ENCODE results near the gene PCBP2.
A peak's percentile ranks its signal among the peaks of the same experiment; 100 is the strongest.

The PCBP2 gene

DNA sequence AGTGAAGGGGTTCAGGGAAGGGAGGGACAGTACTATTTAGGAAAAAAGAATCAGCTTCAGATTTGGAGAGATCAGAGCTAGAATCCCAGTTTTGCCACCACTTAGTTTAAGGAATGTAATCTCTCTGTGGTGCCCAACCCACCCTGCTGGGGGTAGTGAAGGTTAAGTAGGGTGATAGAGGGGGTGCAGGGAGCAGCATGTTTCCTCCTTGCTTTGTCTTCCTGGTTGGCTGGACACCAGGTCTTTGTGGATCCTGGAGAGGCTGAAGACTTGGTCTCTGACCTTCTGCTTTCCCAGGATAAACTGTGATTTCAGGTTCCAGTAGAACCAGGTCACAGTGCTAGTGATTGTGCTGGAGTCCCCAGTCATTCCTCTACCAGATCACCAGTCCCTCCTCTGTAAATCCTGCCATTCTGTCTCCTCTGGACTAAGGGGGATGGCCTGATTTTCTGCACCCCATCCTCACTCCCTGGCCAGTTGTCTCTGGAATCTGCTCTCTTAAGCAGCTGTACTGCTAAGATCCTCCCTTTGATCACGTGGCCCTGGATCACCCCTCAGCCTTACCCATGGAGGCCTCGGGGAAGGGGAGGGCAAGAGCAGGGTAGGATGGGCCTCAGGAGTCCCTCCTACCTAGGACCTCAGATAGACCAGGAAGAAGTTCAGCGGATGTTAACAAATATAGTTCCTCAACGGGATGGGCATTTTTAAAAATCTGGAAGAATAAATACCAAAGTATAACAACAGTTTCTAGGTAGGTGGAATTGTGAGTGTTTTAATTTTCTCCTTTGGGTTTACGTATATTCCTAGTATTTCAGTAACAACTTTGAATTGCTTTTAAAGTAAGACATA, 44.2 kb downstream of the PCBP2 start:
- no peak for DNase-seq

DNA sequence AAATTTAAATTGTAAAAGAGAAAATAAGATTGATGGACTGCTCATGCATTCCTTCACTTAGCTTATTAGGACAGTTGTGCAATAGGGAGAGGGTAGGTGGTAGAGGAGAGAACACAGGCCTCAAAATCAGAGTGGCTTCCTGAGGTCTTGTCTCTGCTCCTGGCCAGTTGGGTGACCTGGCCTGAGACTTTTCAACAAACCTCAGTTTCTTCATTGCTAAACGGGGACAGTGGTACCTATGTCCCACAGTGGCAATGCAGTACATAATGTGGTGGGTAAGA, 44.8 kb downstream of the PCBP2 start:
- DNase-seq = no peak

DNA sequence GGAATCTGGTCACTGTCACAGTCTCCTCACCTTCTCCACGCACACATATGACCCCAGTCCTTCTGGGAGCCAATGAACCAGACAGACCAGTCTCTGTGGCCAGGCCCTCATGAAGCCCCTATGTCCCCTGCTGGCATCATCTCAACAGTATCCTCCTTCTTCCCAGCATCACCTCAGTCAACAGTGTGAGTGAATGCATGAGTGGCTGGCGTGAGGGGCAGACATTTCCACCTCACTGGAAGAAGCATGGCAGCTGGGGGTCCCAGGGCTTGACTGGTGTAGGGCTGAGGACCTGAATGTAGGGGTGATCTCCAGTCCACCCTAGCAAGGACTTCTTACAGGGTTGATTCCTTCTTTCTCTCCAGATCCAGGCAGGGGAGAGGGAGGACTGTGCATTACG, 45.6 kb downstream of the PCBP2 start:
- DNase-seq = no peak

DNA sequence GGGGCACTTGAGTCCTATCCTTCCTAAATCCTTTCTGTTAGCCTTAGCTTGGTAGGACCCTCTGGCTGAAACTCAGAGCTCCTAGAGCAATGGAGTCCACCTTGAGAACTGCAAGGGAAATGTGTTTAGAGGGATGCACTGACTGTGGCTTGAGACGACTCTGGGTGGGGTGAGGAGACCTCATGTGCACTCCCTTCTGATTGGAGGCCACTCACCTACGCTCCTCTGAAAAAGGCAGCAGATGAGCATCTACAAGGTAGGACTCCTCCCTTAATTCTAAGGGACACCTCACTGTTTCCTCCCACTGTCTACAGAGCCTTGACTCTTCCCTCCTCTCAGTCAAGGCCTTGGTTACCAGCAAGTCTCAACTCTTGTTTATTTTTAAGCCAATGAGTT, 46.3 kb downstream of the PCBP2 start:
- no peak for DNase-seq

- no peak for DNase-seq
Measured at GRCh38 chr12:53499266-53500141, 47.6 kb downstream of the PCBP2 start, which contains the start of gene MAP3K12. MAP3K12 (minus strand) TSS chr12:53499458; CDS start chr12:53487391, 12,067 bp downstream.

- no peak for DNase-seq
Measured at GRCh38 chr12:53500142-53500775, 48.4 kb downstream of the PCBP2 start.

DNA sequence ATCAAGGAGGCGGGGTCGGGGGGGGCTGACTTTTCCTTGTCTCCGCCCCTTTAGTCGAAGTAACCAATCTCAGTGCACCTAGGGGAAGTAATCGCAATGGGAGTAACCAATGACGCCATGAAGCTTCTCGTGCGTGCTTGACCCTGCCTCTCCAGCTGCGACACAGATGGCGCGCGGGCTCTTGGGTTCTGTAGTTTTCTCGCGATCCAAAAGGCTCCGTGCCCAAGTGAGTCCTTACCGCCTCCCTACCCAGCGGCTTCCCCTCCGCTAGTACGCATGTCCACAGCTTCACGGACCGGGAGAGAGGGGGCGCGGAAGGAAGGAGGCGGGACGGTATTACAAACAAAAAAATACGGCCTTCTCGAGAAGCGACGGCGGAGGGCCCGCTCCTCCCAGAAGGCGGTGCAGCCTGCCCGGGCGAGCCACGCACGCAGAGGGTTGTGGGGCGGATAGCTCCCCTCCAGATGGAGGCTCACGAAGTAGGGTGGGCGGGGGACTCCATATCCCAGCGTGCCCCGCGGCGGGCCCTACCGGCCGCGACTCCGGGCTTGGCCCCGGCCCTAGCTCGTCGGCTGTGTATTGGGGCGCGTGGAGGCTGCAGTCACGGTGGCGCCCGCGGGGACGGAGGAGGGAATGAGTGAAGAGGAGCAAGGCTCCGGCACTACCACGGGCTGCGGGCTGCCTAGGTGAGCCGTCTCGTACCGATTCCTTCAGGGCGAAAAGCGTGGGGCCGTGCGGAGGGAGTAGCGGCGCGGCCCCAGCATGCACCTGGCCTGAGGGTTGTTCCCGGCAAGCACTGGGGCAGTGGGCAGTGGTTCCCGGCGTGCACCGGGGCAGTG, 49.1 kb downstream of the PCBP2 start, which contains the start of gene TARBP2:
Gene TARBP2 (plus strand): TSS at position 508 of the 839 bp plus-strand sequence. CDS start 126 bp downstream, at position 634.
- DNase-seq = peak; percentile 99

DNA sequence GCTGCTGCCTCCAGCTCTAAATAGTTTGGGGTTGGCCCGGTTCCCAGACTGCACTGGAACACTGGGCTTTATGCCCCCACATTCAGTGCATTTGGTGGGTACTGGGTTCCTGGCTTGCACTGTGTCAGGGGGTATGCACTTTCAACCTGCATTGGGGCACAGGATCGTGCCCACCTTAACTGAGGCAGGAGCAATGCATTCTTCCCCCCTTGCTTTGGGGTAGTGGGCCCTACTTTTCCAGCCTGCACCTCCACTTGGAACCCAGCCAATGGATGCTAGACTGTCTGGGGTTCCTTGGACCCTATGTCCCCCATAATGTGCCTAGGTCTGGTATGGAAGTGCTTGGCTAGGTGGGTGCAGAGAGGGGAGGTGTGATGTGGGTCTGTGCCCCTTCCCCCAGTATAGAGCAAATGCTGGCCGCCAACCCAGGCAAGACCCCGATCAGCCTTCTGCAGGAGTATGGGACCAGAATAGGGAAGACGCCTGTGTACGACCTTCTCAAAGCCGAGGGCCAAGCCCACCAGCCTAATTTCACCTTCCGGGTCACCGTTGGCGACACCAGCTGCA, 49.8 kb downstream of the PCBP2 start:
- DNase-seq = no peak

- DNase-seq = no peak
Measured at GRCh38 chr12:53502331-53502730, 50.4 kb downstream of the PCBP2 start.

- DNase-seq = no peak
Measured at GRCh38 chr12:53502983-53503728, 51.3 kb downstream of the PCBP2 start.

GRCh38 chr12:53504004-53504920, 52.4 kb downstream of the PCBP2 start:
- DNase-seq = no peak

DNA sequence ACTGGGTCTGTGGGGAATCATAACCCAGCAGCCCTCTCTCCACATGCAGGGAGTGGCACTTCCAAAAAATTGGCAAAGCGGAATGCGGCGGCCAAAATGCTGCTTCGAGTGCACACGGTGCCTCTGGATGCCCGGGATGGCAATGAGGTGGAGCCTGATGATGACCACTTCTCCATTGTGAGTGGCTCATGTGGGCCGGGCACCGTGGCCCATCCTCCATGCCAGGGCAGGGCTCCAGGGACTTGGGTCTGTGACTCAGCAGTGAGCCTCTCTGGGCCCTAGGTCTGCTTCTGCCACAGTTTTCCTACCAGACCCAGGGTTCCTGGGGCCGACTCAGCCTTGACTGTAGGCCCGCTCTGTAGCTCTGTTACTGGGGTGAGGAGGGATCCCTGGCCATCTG, 53.2 kb downstream of the PCBP2 start:
- no peak for DNase-seq

DNA sequence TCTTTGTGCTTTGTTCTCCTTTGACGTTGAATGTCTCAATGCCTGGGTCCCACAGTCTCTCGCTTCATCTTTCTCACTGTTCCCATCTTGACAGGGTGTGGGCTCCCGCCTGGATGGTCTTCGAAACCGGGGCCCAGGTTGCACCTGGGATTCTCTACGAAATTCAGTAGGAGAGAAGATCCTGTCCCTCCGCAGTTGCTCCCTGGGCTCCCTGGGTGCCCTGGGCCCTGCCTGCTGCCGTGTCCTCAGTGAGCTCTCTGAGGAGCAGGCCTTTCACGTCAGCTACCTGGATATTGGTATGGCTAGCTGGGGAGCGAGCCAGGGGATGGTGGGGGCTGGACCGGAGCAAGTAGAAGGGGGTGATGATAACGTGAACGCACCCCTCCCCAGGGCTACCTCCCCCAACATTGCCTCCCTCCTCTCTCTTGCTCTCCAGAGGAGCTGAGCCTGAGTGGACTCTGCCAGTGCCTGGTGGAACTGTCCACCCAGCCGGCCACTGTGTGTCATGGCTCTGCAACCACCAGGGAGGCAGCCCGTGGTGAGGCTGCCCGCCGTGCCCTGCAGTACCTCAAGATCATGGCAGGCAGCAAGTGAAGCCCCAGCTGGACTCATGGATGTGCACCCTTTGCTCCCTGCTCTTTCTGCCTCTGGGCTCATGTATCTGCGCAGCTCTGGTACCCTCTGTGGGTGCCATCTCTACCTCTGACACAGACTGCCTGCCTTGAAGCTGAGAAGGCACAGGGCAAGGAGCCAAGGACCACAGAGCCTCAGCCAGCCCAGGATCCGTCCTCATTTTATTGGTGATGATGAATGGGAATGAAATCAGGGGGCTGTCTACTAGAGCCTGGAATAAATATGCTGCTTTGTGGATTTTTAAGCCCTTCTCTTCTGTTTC, 53.9 kb downstream of the PCBP2 start:
- no peak for DNase-seq

DNA sequence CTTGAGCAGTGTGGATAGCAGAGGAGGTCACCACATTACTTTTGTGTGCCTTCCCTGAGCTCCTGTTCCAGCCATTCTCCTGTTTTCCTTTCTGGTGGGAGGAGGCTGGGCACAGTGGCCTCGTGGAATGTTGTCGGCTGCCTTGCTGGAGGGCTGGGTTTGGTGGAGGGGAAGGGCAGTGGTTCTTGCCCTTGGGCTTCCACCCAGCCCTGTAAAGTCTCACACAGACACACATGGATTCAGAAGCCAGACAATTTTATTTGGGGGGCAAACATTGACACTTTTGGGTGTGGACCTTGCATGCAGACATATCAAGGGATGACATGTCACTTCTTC, 54.5 kb downstream of the PCBP2 start:
- no peak for DNase-seq

- DNase-seq = no peak
Measured at GRCh38 chr12:53506881-53507602, 55.1 kb downstream of the PCBP2 start, which contains the start of gene NPFF. NPFF (minus strand) TSS chr12:53507484; CDS start chr12:53507474, 10 bp downstream.

GRCh38 chr12:53507603-53507885, 55.6 kb downstream of the PCBP2 start:
- DNase-seq = no peak

- DNase-seq = peak; percentile 39
Measured at GRCh38 chr12:53508534-53509170, 56.8 kb downstream of the PCBP2 start.

DNA sequence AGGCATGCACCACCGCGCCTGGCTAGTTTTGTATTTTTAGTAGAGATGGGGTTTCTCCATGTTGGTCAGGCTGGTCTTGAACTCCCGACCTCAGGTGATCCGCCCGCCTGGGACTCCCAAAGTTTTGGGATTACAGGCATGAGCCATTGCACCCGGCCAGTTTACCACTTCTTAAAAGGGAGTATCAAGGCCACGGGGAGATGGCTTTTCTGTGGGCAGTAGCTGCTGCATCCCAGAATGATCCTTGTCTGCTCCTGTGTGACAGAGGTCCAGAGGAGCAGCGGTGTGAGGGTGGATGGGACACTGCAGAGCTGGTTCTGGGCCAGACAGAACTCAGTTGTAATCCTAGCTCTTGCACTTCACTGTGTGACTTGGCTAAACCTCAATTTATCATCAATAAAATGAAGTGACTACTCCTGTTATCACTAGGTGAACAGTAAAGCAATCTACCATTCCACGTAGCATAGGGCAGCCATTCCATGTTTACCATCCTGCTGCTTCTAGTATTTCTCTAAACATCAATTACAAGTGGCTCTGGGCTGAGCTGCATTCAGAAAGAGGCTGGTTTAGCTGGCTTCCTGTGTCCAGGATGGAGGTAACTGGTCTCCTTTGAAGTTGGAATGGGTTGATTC, 58.4 kb downstream of the PCBP2 start:
- no peak for DNase-seq
